Measurements from ENCODE around the gene FBXO36.
"Not testable (repeated sequence)": the region's sequence is repeated elsewhere in the genome, so short reads cannot be mapped to it uniquely, and the experiment has no call there.

The FBXO36 gene

DNA sequence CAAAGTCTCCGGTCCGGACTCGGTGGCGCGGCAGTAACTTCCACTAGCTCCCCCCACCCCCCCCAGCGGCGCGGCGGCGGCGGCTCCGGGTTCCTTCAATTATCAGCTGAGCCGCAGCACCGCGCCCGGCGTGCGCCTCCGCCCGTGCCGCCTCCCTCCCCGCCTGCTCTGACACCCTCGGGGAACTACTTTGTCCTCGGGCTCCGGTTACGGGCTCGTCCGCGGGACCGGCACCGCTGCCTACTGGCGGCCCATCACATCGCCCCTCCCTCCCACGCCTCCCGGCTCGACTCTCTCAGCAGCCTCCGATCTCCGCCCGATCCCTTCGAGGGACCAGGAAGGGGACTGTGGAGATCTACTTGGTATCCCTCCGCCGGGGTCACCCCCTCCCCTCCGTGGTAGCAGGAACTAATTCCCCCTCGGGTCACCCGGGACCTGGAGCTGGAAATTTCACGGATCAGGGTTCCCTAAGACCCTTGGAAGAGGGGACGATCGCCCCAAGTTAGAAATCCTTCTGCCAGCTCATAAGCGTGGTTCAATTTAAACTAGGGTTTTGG is 333 bp upstream of the FBXO36 start, which contains the start of gene TRIP12:
Gene TRIP12 (minus strand): TSS at position 118 of the 557 bp plus-strand sequence. CDS start 41,930 bp downstream, outside the sequence.
- peak within 1 kb of the TSS; percentile 94 for H3K4me3 ChIP-seq (ENCODE audit: low read depth, low read length)
- peak; percentile 90 for DNase-seq (ENCODE audit: low read depth)
- in situ Hi-C loops (cut with HindIII; ENCODE audit: low sequenced_read_pairs), result no loop called here
- TF ChIP-seq, protein P1, sequence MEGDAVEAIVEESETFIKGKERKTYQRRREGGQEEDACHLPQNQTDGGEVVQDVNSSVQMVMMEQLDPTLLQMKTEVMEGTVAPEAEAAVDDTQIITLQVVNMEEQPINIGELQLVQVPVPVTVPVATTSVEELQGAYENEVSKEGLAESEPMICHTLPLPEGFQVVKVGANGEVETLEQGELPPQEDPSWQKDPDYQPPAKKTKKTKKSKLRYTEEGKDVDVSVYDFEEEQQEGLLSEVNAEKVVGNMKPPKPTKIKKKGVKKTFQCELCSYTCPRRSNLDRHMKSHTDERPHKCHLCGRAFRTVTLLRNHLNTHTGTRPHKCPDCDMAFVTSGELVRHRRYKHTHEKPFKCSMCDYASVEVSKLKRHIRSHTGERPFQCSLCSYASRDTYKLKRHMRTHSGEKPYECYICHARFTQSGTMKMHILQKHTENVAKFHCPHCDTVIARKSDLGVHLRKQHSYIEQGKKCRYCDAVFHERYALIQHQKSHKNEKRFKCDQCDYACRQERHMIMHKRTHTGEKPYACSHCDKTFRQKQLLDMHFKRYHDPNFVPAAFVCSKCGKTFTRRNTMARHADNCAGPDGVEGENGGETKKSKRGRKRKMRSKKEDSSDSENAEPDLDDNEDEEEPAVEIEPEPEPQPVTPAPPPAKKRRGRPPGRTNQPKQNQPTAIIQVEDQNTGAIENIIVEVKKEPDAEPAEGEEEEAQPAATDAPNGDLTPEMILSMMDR (IDR thresholded peaks at IDR 0.05; ENCODE audit: low read depth, low read length, missing control alignments), result no peak

DNA sequence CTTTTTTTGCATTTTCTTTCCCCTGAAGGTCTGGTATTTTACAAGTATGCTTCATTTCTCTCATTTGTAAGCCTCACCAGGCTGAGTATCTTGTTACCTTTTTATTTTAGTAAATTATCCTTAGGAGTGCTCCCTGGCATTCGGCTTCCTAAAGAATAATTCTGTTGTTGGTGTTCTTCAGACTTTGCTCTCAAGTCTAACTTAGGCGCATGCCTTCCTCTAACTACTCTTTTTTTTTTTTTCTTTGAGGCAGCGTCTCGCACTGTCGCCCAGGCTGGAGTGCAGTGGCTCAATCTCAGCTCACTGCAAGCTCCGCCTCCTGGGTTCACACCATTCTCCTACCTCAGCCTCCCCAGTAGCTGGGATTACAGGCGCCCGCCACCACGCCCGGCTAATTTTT is 2.2 kb downstream of the FBXO36 start:
- DNase-seq (ENCODE audit: low read depth); H3K4me3 ChIP-seq (ENCODE audit: low read depth, low read length); in situ Hi-C loops (cut with HindIII; ENCODE audit: low sequenced_read_pairs): not testable (repeated sequence)

DNA sequence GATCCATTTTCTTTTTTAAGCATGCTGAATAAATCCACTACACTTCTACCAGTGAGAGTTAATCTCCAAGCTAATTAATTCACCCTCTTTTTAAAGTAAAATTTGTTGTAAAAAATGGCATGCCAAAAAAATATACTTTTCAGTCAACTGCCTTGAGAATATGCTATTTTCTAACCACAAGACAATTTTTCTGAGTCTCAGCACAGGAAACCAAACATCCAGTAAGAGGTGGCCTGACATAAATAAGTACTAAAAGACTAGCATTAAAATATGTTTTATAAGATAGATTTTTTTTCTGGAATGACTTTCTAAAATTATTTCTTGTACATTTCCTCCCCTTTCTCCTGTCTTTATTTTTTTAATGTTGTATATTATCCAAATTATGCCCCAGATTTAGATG is 2.9 kb downstream of the FBXO36 start:
- no peak overlapping the region for H3K4me3 ChIP-seq (ENCODE audit: low read depth, low read length)
- in situ Hi-C loops (cut with HindIII; ENCODE audit: low sequenced_read_pairs), result no loop called here
- DNase-seq (ENCODE audit: low read depth), result no peak
- TF ChIP-seq, protein P1 (IDR thresholded peaks at IDR 0.05; ENCODE audit: low read depth, low read length, missing control alignments), result no peak

DNA sequence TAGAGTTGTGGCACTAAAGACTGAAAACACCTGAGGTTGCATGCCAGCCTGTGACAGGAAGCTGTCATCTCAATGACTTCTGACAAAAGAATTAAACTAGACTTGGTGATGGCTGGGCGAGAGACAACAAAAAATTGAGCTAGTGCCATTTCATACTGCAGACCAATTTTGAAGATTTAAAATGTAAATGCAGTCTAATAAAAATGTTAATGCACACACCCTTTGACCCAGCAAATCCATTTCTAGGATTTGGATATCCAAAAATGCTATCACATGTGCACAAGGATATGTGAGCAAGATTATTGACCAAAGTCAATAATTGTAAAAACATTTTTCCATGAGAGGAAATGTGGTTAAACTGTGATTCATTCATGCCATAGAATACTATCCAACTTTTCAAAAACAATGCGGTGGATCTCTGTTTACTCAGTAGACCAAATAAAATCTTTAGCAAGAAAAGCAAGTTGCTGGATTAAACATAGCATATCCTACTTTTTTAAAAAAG is 5.6 kb downstream of the FBXO36 start:
- TF ChIP-seq, protein P1 (IDR thresholded peaks at IDR 0.05; ENCODE audit: low read depth, low read length, missing control alignments), result no peak
- peak; percentile 33 for DNase-seq (ENCODE audit: low read depth)
- H3K4me3 ChIP-seq (ENCODE audit: low read depth, low read length), result no peak overlapping the region
- in situ Hi-C loops (cut with HindIII; ENCODE audit: low sequenced_read_pairs), result no loop called here

DNA sequence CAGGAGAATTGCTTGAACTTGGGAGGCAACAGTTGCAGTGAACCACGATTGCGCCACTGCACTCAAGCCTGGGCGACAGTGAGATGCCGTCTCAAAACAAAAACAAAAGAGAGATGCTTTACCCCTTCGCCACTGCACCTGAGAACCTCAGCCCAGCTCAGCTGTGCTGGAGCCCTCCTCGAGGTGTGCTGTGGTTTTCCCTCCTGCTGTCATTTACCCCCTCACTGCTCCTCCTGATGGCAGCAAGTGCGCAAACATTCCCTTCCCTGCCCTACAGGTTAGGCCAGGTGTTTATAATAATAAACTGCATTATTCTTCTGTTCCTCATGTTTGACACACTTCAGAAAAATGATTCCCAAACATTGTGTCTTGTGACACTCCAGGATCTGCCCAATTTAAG is 8.4 kb downstream of the FBXO36 start:
- DNase-seq (ENCODE audit: low read depth), result no peak
- TF ChIP-seq, protein P1 (IDR thresholded peaks at IDR 0.05; ENCODE audit: low read depth, low read length, missing control alignments), result no peak
- H3K4me3 ChIP-seq (ENCODE audit: low read depth, low read length), result no peak overlapping the region
- in situ Hi-C loops (cut with HindIII; ENCODE audit: low sequenced_read_pairs), result no loop called here

DNA sequence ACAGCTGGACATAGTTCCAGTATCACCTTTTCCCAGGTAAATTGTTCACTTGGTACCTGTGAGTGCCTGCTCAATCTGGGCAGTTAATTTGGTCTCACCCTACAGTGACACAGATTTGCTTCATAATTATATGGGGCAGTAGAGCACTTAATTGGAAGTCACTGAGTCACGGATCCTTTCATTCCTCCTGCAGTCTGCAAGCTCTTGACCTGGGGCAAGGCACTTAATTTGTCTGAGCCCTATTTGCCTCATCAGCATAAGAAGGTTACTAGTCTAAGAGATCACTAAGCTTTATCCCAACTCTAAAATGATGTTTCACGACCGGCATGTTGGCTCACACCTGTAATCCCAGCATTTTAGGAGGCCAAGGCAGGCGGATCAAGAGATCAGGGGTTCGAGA is 8.9 kb downstream of the FBXO36 start:
- in situ Hi-C loops (cut with HindIII; ENCODE audit: low sequenced_read_pairs), result no loop called here
- no peak overlapping the region for H3K4me3 ChIP-seq (ENCODE audit: low read depth, low read length)
- TF ChIP-seq, protein P1 (IDR thresholded peaks at IDR 0.05; ENCODE audit: low read depth, low read length, missing control alignments), result no peak
- DNase-seq (ENCODE audit: low read depth), result no peak

DNA sequence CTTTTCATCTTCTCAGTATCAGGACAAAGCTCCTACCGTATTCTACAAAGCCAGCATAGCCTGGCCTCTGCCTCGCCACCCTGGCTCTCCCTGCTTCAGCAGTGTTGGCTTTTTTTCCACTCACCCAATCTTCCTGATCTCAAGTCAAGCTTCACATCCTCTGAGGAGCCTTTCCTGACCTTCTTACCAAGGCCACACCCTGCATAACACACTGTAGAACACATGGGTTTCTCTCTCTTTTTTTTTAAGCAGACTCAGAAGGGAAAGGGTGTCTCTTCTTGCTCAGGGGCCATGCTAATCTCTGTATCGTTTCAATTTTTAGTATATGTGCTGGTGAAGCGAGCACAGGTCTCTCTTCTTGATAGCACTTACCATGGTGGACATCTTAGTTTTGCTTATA is 15.2 kb downstream of the FBXO36 start:
- no peak overlapping the region for H3K4me3 ChIP-seq (ENCODE audit: low read depth, low read length)
- in situ Hi-C loops (cut with HindIII; ENCODE audit: low sequenced_read_pairs), result no loop called here
- TF ChIP-seq, protein P1 (IDR thresholded peaks at IDR 0.05; ENCODE audit: low read depth, low read length, missing control alignments), result no peak
- no peak for DNase-seq (ENCODE audit: low read depth)
